RPMI8226 (cell line): ENCODE data around the gene SLC7A4.

ENCODE experiments used
- DNase-seq: peaks from one replicate; pipeline ENCODE4 v3.0.0-alpha.2; 2015

Gene SLC7A4

GRCh38 chr22:20980523-20980922 lies 51.8 kb downstream of the SLC7A4 start:
- no peak for DNase-seq

- DNase-seq: no peak
Measured at GRCh38 chr22:20979940-20980453, 52.4 kb downstream of the SLC7A4 start.

GRCh38 chr22:20979243-20979809 lies 53.0 kb downstream of the SLC7A4 start:
- DNase-seq: no peak
